H1 (cell line): Measurements from ENCODE around the gene KRTAP10-5. TPM values are rescaled to one million over a fixed set of nuclear protein-coding genes. Genes with fewer than 3 reads are reported as not detected.

Experiments used
- CTCF ChIA-PET: fragments of 300-600 bp; sonication (Branson Sonifier 250); formaldehyde crosslinking; loops from one replicate; lab custom pipeline; 2021; ENCODE audit not compliant: partially characterized antibody; lab: Charles Lee
- POLR2A ChIA-PET: fragments of 300-600 bp; sonication (Branson Sonifier 250); formaldehyde crosslinking; loops from one replicate; lab custom pipeline; 2021; ENCODE audit warnings: inconsistent platforms; ENCODE audit not compliant: partially characterized antibody; lab: Charles Lee
- DNase-seq, 2 experiments: peaks; one replicate each; pipeline versions ENCODE4 v3.0.0 to v3.0.0-alpha.2; 2010 to 2022; ENCODE audit warnings: low spot score in 2 of 2, low read depth in 1 of 2, mixed read lengths in 1 of 2
- FAIRE-seq: peaks from 2 replicates; lab custom pipeline; 2011; peaks lifted over from hg19 to GRCh38; lab: Jason Lieb, UNC
- H2AFZ ChIP-seq: 2 replicates; pipeline ENCODE4 v1.8.1; 2012; ENCODE audit warnings: low read length, inconsistent platforms
- H2AK5ac ChIP-seq: 2 replicates; pipeline ENCODE4 v1.6.1; 2013; ENCODE audit warnings: low read depth, low read length
- H2BK120ac ChIP-seq: replicated peaks from 2 replicates; pipeline ENCODE3; 2013; ENCODE audit warnings: low read depth, low read length, inconsistent platforms
- H2BK12ac ChIP-seq: 2 replicates; pipeline ENCODE4 v1.6.1; 2013; ENCODE audit warnings: low read depth, low read length
- H2BK15ac ChIP-seq: 2 replicates; pipeline ENCODE4 v1.6.1; 2013; ENCODE audit warnings: low read length
- H2BK20ac ChIP-seq: 2 replicates; pipeline ENCODE4 v1.6.1; 2013; ENCODE audit warnings: low read length
- H2BK5ac ChIP-seq: 2 replicates; pipeline ENCODE4 v1.6.1; 2013; ENCODE audit warnings: low read depth, low read length
- H3K14ac ChIP-seq: 2 replicates; pipeline ENCODE4 v1.6.1; 2013; ENCODE audit warnings: inconsistent platforms; ENCODE audit not compliant: insufficient read length
- H3K18ac ChIP-seq: 2 replicates; pipeline ENCODE4 v1.6.1; 2013; ENCODE audit warnings: low read length; ENCODE audit errors: extremely low read depth
- H3K23ac ChIP-seq: 2 replicates; pipeline ENCODE4 v1.6.1; 2013; ENCODE audit warnings: inconsistent platforms; ENCODE audit not compliant: insufficient read length
- H3K23me2 ChIP-seq: 2 replicates; pipeline ENCODE4 v1.6.1; 2013; ENCODE audit warnings: low read depth, low read length
- H3K27ac ChIP-seq: 2 replicates; pipeline ENCODE4 v1.6.1; 2011; ENCODE audit warnings: low read depth, low read length, inconsistent platforms
- H3K27me3 ChIP-seq, 4 experiments: replicated peaks in 1 of 4; 1 replicate in 1 of 4; 2 replicates in 3 of 4; pipeline versions ENCODE4 v1.6.1 to v1.8.1; 2011 to 2013; ENCODE audit warnings: low read length in 3 of 4, mild to moderate bottlenecking in 3 of 4, inconsistent platforms in 2 of 4, mixed read lengths in 2 of 4, moderate library complexity in 1 of 4; ENCODE audit not compliant: control insufficient read depth in 3 of 4, insufficient read depth in 3 of 4; ENCODE audit errors: extremely low read depth in 1 of 4
- H3K36me3 ChIP-seq, 4 experiments: 2 replicates each; pipeline versions ENCODE4 v1.6.1 to v1.8.1; 2011 to 2013; ENCODE audit warnings: mild to moderate bottlenecking in 4 of 4, low read length in 3 of 4, moderate library complexity in 2 of 4, control low read depth in 1 of 4, inconsistent platforms in 1 of 4; ENCODE audit not compliant: insufficient read depth in 4 of 4, control insufficient read depth in 2 of 4
- H3K4ac ChIP-seq: replicated peaks from 2 replicates; pipeline ENCODE3; 2013; ENCODE audit warnings: low read length, low read depth, mixed read lengths, inconsistent platforms; ENCODE audit not compliant: insufficient read length
- H3K4me1 ChIP-seq, 4 experiments: replicated peaks in 1 of 4; 1 replicate in 1 of 4; 2 replicates in 3 of 4; pipeline versions ENCODE4 v1.6.1 to v1.8.1; 2011 to 2013; ENCODE audit warnings: low read length in 3 of 4, inconsistent platforms in 2 of 4, mixed read lengths in 1 of 4; ENCODE audit not compliant: insufficient read depth in 4 of 4, control insufficient read depth in 3 of 4
- H3K4me2 ChIP-seq, 2 experiments: 2 replicates each; pipeline versions ENCODE4 v1.6.1 to v1.8.1; 2011 to 2013; ENCODE audit warnings: low read depth in 2 of 2, low read length in 2 of 2, control low read depth in 1 of 2, inconsistent platforms in 1 of 2, mild to moderate bottlenecking in 1 of 2; ENCODE audit not compliant: insufficient read depth in 1 of 2
- H3K4me3 ChIP-seq, 4 experiments: fragments of 200-600, 300-600 bp in 1 of 4; sonication (generic), shearing (Covaris generic), sonication (Bioruptor Twin) in 1 of 4; 2 replicates each; pipeline versions ENCODE4 v1.5.1 to v1.8.1; 2011 to 2016; ENCODE audit warnings: low read length in 4 of 4, low read depth in 3 of 4, control low read depth in 2 of 4, inconsistent platforms in 2 of 4, mild to moderate bottlenecking in 2 of 4, mixed read lengths in 1 of 4, moderate library complexity in 1 of 4; ENCODE audit not compliant: insufficient read depth in 2 of 4; ENCODE audit errors: extremely low read depth in 1 of 4
- H3K56ac ChIP-seq: replicated peaks from 2 replicates; pipeline ENCODE3; 2013; ENCODE audit warnings: low read depth, mild to moderate bottlenecking, mixed read lengths, low read length, inconsistent platforms; ENCODE audit not compliant: insufficient read length
- H3K79me1 ChIP-seq: 2 replicates; pipeline ENCODE4 v1.6.1; 2013; ENCODE audit warnings: low read depth, low read length, control low read depth
- H3K79me2 ChIP-seq, 2 experiments: 2 replicates each; pipeline versions ENCODE4 v1.6.1 to v1.8.1; 2012 to 2013; ENCODE audit warnings: low read length in 2 of 2, mild to moderate bottlenecking in 2 of 2, inconsistent platforms in 1 of 2; ENCODE audit not compliant: insufficient read depth in 2 of 2, control insufficient read depth in 1 of 2
- H3K9ac ChIP-seq, 4 experiments: replicated peaks in 1 of 4; 1 replicate in 1 of 4; 2 replicates in 3 of 4; pipeline versions ENCODE4 v1.6.1 to v1.8.1; 2011 to 2013; ENCODE audit warnings: low read depth in 3 of 4, low read length in 3 of 4, control low read depth in 2 of 4, mild to moderate bottlenecking in 2 of 4, moderate library complexity in 2 of 4, inconsistent platforms in 1 of 4; ENCODE audit errors: extremely low read depth in 1 of 4
- H3K9me3 ChIP-seq, 2 experiments: 2 replicates each; pipeline versions ENCODE4 v1.6.1 to v1.8.1; 2012 to 2013; ENCODE audit warnings: mild to moderate bottlenecking in 2 of 2, moderate library complexity in 2 of 2, control low read depth in 1 of 2, inconsistent platforms in 1 of 2, low read depth in 1 of 2, low read length in 1 of 2, mixed read lengths in 1 of 2; ENCODE audit not compliant: insufficient read depth in 2 of 2
- H4K20me1 ChIP-seq, 2 experiments: replicated peaks in 1 of 2; 2 replicates each; pipeline versions ENCODE3 to v1.8.1; 2011 to 2013; ENCODE audit warnings: inconsistent platforms in 2 of 2, low read length in 2 of 2, mild to moderate bottlenecking in 1 of 2; ENCODE audit not compliant: insufficient read depth in 2 of 2, control insufficient read depth in 1 of 2
- H4K5ac ChIP-seq: 2 replicates; pipeline ENCODE4 v1.6.1; 2013; ENCODE audit warnings: low read length, low read depth, mixed read lengths, inconsistent platforms; ENCODE audit not compliant: insufficient read length
- H4K8ac ChIP-seq: 2 replicates; pipeline ENCODE4 v1.8.0; 2013; ENCODE audit warnings: mild to moderate bottlenecking, moderate library complexity, low read length, inconsistent platforms; ENCODE audit not compliant: insufficient read depth; ENCODE audit errors: extremely low read depth
- H4K91ac ChIP-seq: replicated peaks from 2 replicates; pipeline ENCODE3; 2013; ENCODE audit warnings: low read length, mixed read lengths, inconsistent platforms; ENCODE audit not compliant: insufficient read length
- BRCA1 ChIP-seq: IDR thresholded peaks from 2 replicates; pipeline ENCODE4 v1.6.1; 2012; ENCODE audit warnings: low read depth, low read length, improper control_type of control experiment
- E2F6 ChIP-seq: IDR thresholded peaks from 2 replicates; pipeline ENCODE4 v1.6.1; 2012; ENCODE audit warnings: inconsistent platforms
- EGR1 ChIP-seq: IDR thresholded peaks from 2 replicates; pipeline ENCODE4 v1.6.1; 2011; ENCODE audit warnings: low read depth, low read length, borderline replicate concordance
- GABPA ChIP-seq: IDR thresholded peaks from 2 replicates; pipeline ENCODE4 v1.6.1; 2011; ENCODE audit warnings: mild to moderate bottlenecking, low read length, moderate library complexity, borderline replicate concordance; ENCODE audit not compliant: insufficient read depth
- JUND ChIP-seq: IDR thresholded peaks from 2 replicates; pipeline ENCODE4 v1.6.1; 2011; ENCODE audit warnings: mild to moderate bottlenecking, improper control_type of control experiment, low read length
- KDM1A ChIP-seq: fragments of 200-600, 300-600 bp; sonication (generic); IDR thresholded peaks from 2 replicates; pipeline ENCODE4 v1.7.1; 2016; ENCODE audit warnings: mild to moderate bottlenecking, low read length, borderline replicate concordance
- MAFK ChIP-seq: IDR thresholded peaks from 2 replicates; pipeline ENCODE4 v1.6.1; 2012; ENCODE audit warnings: low read depth, mild to moderate bottlenecking, improper control_type of control experiment, low read length
- POLR2A ChIP-seq, 2 experiments: IDR thresholded peaks; 1 replicate in 1 of 2; 2 replicates in 1 of 2; pipeline ENCODE4 v1.6.1; 2011; ENCODE audit warnings: low read depth in 2 of 2, low read length in 2 of 2, mild to moderate bottlenecking in 2 of 2; ENCODE audit errors: control extremely low read depth in 1 of 2
- RAD21 ChIP-seq, 2 experiments: IDR thresholded peaks in 1 of 2; conservative IDR thresholded peaks in 1 of 2; 2 replicates each; pipeline ENCODE4 v1.6.1; 2011; ENCODE audit warnings: low read depth in 2 of 2, low read length in 2 of 2, improper control_type of control experiment in 1 of 2, inconsistent platforms in 1 of 2, mild to moderate bottlenecking in 1 of 2, moderate library complexity in 1 of 2
- SRF ChIP-seq: IDR thresholded peaks from 2 replicates; pipeline ENCODE4 v1.6.1; 2011; ENCODE audit warnings: mild to moderate bottlenecking, low read depth, low read length, moderate library complexity
- TCF12 ChIP-seq: IDR thresholded peaks from 2 replicates; pipeline ENCODE4 v1.6.1; 2011; ENCODE audit warnings: low read depth, mild to moderate bottlenecking, low read length
- YY1 ChIP-seq: IDR thresholded peaks from 2 replicates; pipeline ENCODE4 v1.6.1; 2011; ENCODE audit warnings: low read depth, mild to moderate bottlenecking, low read length
- WGBS, 2 experiments: shearing (Covaris generic) in 1 of 2; methylation state at CpG; one replicate each; pipeline versions ENCODE4 v1.1.6 to v1.1.7; 2013 to 2015; ENCODE audit warnings: low lambda C conversion rate in 2 of 2, mixed read lengths in 2 of 2, inconsistent platforms in 1 of 2, low coverage in 1 of 2, missing lambda C conversion rate in 1 of 2; ENCODE audit not compliant: insufficient replicate concordance in 2 of 2, insufficient coverage in 1 of 2, insufficient read length in 1 of 2; ENCODE audit errors: extremely low coverage in 1 of 2, missing lambda C conversion rate in 1 of 2; 5-methylcytosine and 5-hydroxymethylcytosine counted together
- polyA plus RNA-seq, 7 experiments: library from polyadenylated mRNA; depleted of rRNA in 3 of 7; stranded (reverse) in 5 of 7; unstranded in 2 of 7; fragments of >200 nt in 5 of 7; fragments of 200-250 nt in 2 of 7; gene quantifications; 1 replicate in 5 of 7; 2 replicates in 1 of 7; 4 replicates in 1 of 7; pipeline versions ENCODE4 v1.2.1 to v1.2.3, GENCODE V29; 2011 to 2013; ENCODE audit warnings: missing spikeins in 2 of 7, mixed read lengths in 2 of 7
- total RNA-seq: library from RNA; stranded (reverse); fragmentation: NEBNext Ultra II Directional; extraction: Animal tissue kit (Norgen Biotek cat#: 25700); gene quantifications from 2 replicates; pipeline ENCODE4 v1.2.1, GENCODE V29; 2021

Gene KRTAP10-5
- total and polyA plus RNA-seq, 2 of the 8 experiments (the other 6 are each of a cell fraction or from before 2014, with no cell fraction given): 0.09 TPM; not detected in 1

DNA sequence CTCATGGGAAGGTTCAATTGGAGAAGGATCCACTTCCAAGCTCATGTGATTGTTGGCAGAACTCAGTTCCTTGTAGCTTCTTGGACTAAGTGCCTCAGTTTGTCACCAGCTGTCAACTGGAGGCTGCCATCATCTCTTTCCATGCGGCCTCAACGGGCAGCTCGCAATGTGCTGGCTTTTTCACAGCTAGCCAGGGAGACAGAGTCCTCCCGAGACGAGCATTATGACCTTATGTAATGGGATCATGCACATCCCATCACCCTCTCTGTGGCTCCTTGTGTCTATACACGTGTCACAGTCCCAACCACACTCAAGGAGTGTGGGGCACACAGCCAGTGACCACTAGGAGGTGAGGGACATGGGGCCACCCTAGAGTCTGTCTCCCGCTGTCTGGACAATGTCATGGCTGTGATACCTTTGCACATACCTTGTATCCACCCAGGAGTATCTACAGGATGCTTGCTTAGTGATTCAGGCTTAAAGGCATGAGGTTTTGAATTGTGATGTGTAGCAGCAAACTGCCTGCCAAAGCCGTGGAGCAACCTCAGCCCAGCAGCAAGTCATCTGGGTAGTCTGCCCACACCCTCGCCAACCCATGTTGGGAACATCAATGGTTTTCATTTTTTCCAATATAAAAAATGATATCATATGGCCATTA, 15.8 kb upstream of the KRTAP10-5 start:
- Histone ChIP-seq H2AK5ac (peak overlapping the region; percentile 25; the same call in 1 of the 2 replicates), H3K18ac (peak overlapping the region; percentile 17; the same call in 1 of the 2 replicates), H3K27me3 (no peaks in the 10 kb centered on the region), H3K9me3 (no peaks in the 10 kb centered on the region), H2BK20ac (peak overlapping the region; percentile 96), H2BK15ac (peak overlapping the region; percentile 83), H3K79me1 (no peaks in the 10 kb centered on the region), H4K8ac (no peak overlapping the region), H3K4me1 (peaks cover 2 to 20% (median 10%) of the 10 kb centered on the region in 4 experiments), H3K79me2 (no peaks in the 10 kb centered on the region), H3K36me3 (no peaks in the 10 kb centered on the region), H3K9ac (no peak overlapping the region; a peak in 1 of 7 replicates), H3K4ac (peak overlapping the region; percentile 12), H4K5ac (no peak overlapping the region), H2BK5ac (peak overlapping the region; percentile 72), H2AFZ (no peak overlapping the region), H3K4me3 (no peak overlapping the region), H3K56ac (no peak overlapping the region), H3K23me2 (0 out of 2 replicates have a peak, but pooled peaks cover 4% of the 10 kb centered on the region), H3K4me2 (no peak overlapping the region), H3K14ac (no peak overlapping the region), H3K27ac (no peak overlapping the region), H4K91ac (peak overlapping the region; percentile 52), H4K20me1 (no peaks in the 10 kb centered on the region), H3K23ac (no peak overlapping the region), H2BK120ac (peak overlapping the region; percentile 96), H2BK12ac (peak overlapping the region; percentile 96)
- DNase-seq (peak in 1 of 2 experiments; percentile 39), FAIRE-seq (no peak)
- 94% methylated on average over 9 of the region's 9 CpGs; no CpG with 5 or more reads in 1 of the 2 experiments for WGBS, 2 experiments
- ChIA-PET CTCF (interaction anchor here (0.8 to 1.4 kb wide), 4 partner anchors 15 to 197 kb away, joined by 3 to 5 read pairs (median 4); partner anchors contain the start of gene KRTAP10-5), POLR2A (interaction anchor here (0.8 kb wide), 1 partner anchor 79 kb away, joined by 3 read pairs; no protein-coding TSS in a partner anchor)
- TF ChIP-seq SRF (no peak), POLR2A (IDR thresholded peaks at IDR 0.05; ENCODE audit: control extremely low read depth in 1 of 2, low read depth in 2 of 2, low read length in 2 of 2) (no peak), GABPA (no peak), E2F6 (no peak), YY1 (no peak), MAFK (no peak), RAD21 (IDR thresholded peaks at IDR 0.05 in 1 of 2, conservative IDR thresholded peaks at IDR 0.05 in 1 of 2; ENCODE audit: low read depth in 2 of 2, low read length in 2 of 2) (no peak), JUND (no peak), KDM1A (no peak), EGR1 (no peak), BRCA1 (no peak), TCF12 (no peak)
